Thoracic aorta (tissue), 2 donors: ENCODE results near the gene SS18. TPM values are rescaled to one million over a fixed set of nuclear protein-coding genes. Genes with fewer than 3 reads are reported as not detected.

Experiments
- ATAC-seq: fragments of 150-250 bp; one replicate; pipeline ENCODE4 v1.8.0; 2017; ENCODE audit warnings: low read depth; ENCODE audit not compliant: insufficient number of reproducible peaks, low FRiP score
- DNase-seq: peaks from one replicate; pipeline ENCODE4 v3.0.0-alpha.2; 2020; ENCODE audit warnings: low spot score
- H3K27ac ChIP-seq, 2 donors: fragments of 200-600 bp; sonication (generic); 1 replicate in 1 of 2; 2 replicates in 1 of 2; pipeline ENCODE4 v1.5.1; 2016; ENCODE audit warnings: mild to moderate bottlenecking in 2 of 2, moderate library complexity in 2 of 2
- H3K27me3 ChIP-seq: fragments of 200-600 bp; sonication (generic); replicated peaks from 2 replicates; pipeline ENCODE4 v1.6.0; 2016; ENCODE audit warnings: mild to moderate bottlenecking; ENCODE audit not compliant: insufficient read depth
- H3K36me3 ChIP-seq: fragments of 200-600 bp; sonication (generic); one replicate; pipeline ENCODE4 v1.5.1; 2016
- H3K4me1 ChIP-seq, 2 donors: fragments of 200-600 bp; sonication (generic); 1 replicate in 1 of 2; 2 replicates in 1 of 2; pipeline versions ENCODE4 v1.5.1 to v1.6.0; 2016; ENCODE audit warnings: low read depth in 2 of 2, mild to moderate bottlenecking in 1 of 2; ENCODE audit not compliant: control insufficient read depth in 1 of 2
- H3K4me3 ChIP-seq: fragments of 200-600 bp; sonication (generic); 2 replicates; pipeline ENCODE4 v1.5.1; 2016; ENCODE audit warnings: mild to moderate bottlenecking
- H3K9me3 ChIP-seq: fragments of 200-600 bp; sonication (generic); 2 replicates; pipeline ENCODE4 v1.5.1; 2016
- CTCF ChIP-seq: fragments of 200-600 bp; sonication (generic); IDR thresholded peaks from one replicate; pipeline ENCODE4 v1.5.1; 2019; ENCODE audit warnings: antibody characterized with exemption
- total RNA-seq, 2 donors: library from RNA; depleted of rRNA; stranded (reverse); fragments of >200 nt; gene quantifications; one replicate each; pipeline versions ENCODE4 v1.1.0 to v1.2.3, GENCODE V29; 2016

Gene SS18
- total RNA-seq, 2 donors from 2014 or later: 85.0 to 118 TPM

GRCh38 chr18:26021061-26021754 lies 69.2 kb downstream of the SS18 start:
- TF ChIP-seq CTCF: no peak
- DNase-seq: no peak

GRCh38 chr18:26017929-26018328 lies 72.5 kb downstream of the SS18 start:
- no peak for ATAC-seq
- Histone ChIP-seq H3K27ac (no peak overlapping the region), H3K9me3 (no peaks in the 10 kb centered on the region), H3K27me3 (no peaks in the 10 kb centered on the region), H3K4me1 (no peaks in the 10 kb centered on the region), H3K36me3 (peaks cover 33% of the 10 kb centered on the region), H3K4me3 (no peak overlapping the region)
- no peak for TF ChIP-seq CTCF
- no peak for DNase-seq

More at GRCh38 chr18:26021061-26021754, 69.2 kb downstream of the SS18 start:
- Histone ChIP-seq H3K27ac (no peak overlapping the region), H3K36me3 (peaks cover 28% of the 10 kb centered on the region), H3K9me3 (no peaks in the 10 kb centered on the region), H3K27me3 (no peaks in the 10 kb centered on the region), H3K4me1 (no peaks in the 10 kb centered on the region), H3K4me3 (no peak overlapping the region)
- no peak for ATAC-seq

GRCh38 chr18:26014462-26014861 lies 76.0 kb downstream of the SS18 start:
- H3K27me3 ChIP-seq: no peaks in the 10 kb centered on the region
- no peaks in the 10 kb centered on the region for H3K4me1 ChIP-seq
- TF ChIP-seq CTCF: no peak
- no peak for ATAC-seq
- H3K4me3 ChIP-seq: no peak overlapping the region
- H3K36me3 ChIP-seq: peaks cover 23% of the 10 kb centered on the region
- no peaks in the 10 kb centered on the region for H3K9me3 ChIP-seq
- no peak for DNase-seq
- H3K27ac ChIP-seq: no peak overlapping the region

- Histone ChIP-seq H3K36me3 (peaks cover 8% of the 10 kb centered on the region), H3K4me3 (no peak overlapping the region), H3K27me3 (no peaks in the 10 kb centered on the region), H3K27ac (no peak overlapping the region), H3K9me3 (no peaks in the 10 kb centered on the region), H3K4me1 (no peaks in the 10 kb centered on the region)
- DNase-seq (no peak), ATAC-seq (no peak)
- TF ChIP-seq CTCF: no peak
Measured at GRCh38 chr18:26008619-26009018, 81.8 kb downstream of the SS18 start.

- Histone ChIP-seq H3K9me3 (no peaks in the 10 kb centered on the region), H3K4me3 (no peak overlapping the region), H3K27ac (no peak overlapping the region), H3K27me3 (no peaks in the 10 kb centered on the region), H3K4me1 (no peaks in the 10 kb centered on the region), H3K36me3 (peaks cover 3% of the 10 kb centered on the region)
- no peak for DNase-seq
- TF ChIP-seq CTCF: no peak
- ATAC-seq: no peak
Measured at GRCh38 chr18:26008096-26008495, 82.3 kb downstream of the SS18 start.
